ENCODE data around the gene TMEM201.
"Not testable (repeated sequence)": the region's sequence is repeated elsewhere in the genome, so short reads cannot be mapped to it uniquely, and the experiment has no call there.

Gene TMEM201

GRCh38 chr1:9588551-9589143 is at the start of gene TMEM201:
Gene TMEM201 (plus strand): TSS chr1:9588911. CDS start chr1:9588931, 20 bp downstream.
- peak; percentile 93 for DNase-seq (ENCODE audit: low spot score)

GRCh38 chr1:9539165-9539828 is 49.4 kb upstream of the TMEM201 start, which contains the start of gene SLC25A33:
Gene SLC25A33 (plus strand): TSS chr1:9539465. CDS start chr1:9539692, 227 bp downstream.
- DNase-seq (ENCODE audit: low spot score) = peak; percentile 99

- DNase-seq (ENCODE audit: low spot score) = peak; percentile 35
Measured at GRCh38 chr1:9539829-9540550, 48.7 kb upstream of the TMEM201 start.

GRCh38 chr1:9542430-9542829 is 46.3 kb upstream of the TMEM201 start:
- no peak for DNase-seq (ENCODE audit: low spot score)

GRCh38 chr1:9544926-9545325 is 43.8 kb upstream of the TMEM201 start:
- DNase-seq (ENCODE audit: low spot score) = no peak

- DNase-seq (ENCODE audit: low spot score) = no peak
Measured at GRCh38 chr1:9549955-9550546, 38.7 kb upstream of the TMEM201 start.

- no peak for DNase-seq (ENCODE audit: low spot score)
Measured at GRCh38 chr1:9551984-9552383, 36.7 kb upstream of the TMEM201 start.

GRCh38 chr1:9553736-9554144 is 35.0 kb upstream of the TMEM201 start:
- no peak for DNase-seq (ENCODE audit: low spot score)

- DNase-seq (ENCODE audit: low spot score) = no peak
Measured at GRCh38 chr1:9555942-9556341, 32.8 kb upstream of the TMEM201 start.

GRCh38 chr1:9557624-9558023 is 31.1 kb upstream of the TMEM201 start:
- no peak for DNase-seq (ENCODE audit: low spot score)

GRCh38 chr1:9558271-9558945 is 30.3 kb upstream of the TMEM201 start:
- no peak for DNase-seq (ENCODE audit: low spot score)

GRCh38 chr1:9558946-9559545 is 29.7 kb upstream of the TMEM201 start:
- DNase-seq (ENCODE audit: low spot score) = no peak

GRCh38 chr1:9559673-9560072 is 29.0 kb upstream of the TMEM201 start:
- no peak for DNase-seq (ENCODE audit: low spot score)

- DNase-seq (ENCODE audit: low spot score) = not testable (repeated sequence)
Measured at GRCh38 chr1:9560090-9560489, 28.6 kb upstream of the TMEM201 start.

GRCh38 chr1:9561429-9561828 is 27.3 kb upstream of the TMEM201 start:
- no peak for DNase-seq (ENCODE audit: low spot score)

GRCh38 chr1:9569267-9569666 is 19.4 kb upstream of the TMEM201 start:
- no peak for DNase-seq (ENCODE audit: low spot score)

- DNase-seq (ENCODE audit: low spot score) = not testable (repeated sequence)
Measured at GRCh38 chr1:9570886-9571529, 17.7 kb upstream of the TMEM201 start.

GRCh38 chr1:9573723-9574122 is 15.0 kb upstream of the TMEM201 start:
- DNase-seq (ENCODE audit: low spot score) = no peak

- DNase-seq (ENCODE audit: low spot score) = no peak
Measured at GRCh38 chr1:9575486-9575885, 13.2 kb upstream of the TMEM201 start.

GRCh38 chr1:9576903-9577302 is 11.8 kb upstream of the TMEM201 start:
- DNase-seq (ENCODE audit: low spot score) = no peak

- DNase-seq (ENCODE audit: low spot score) = no peak
Measured at GRCh38 chr1:9577423-9577822, 11.3 kb upstream of the TMEM201 start.
